DOHH2 (cell line): ENCODE results near the gene GLDC.

Source experiments
- EZH2phosphoT487 ChIP-seq: fragments of 200-600 bp; sonication (generic); IDR thresholded peaks from 2 replicates; pipeline ENCODE4 v1.6.1; 2017; ENCODE audit warnings: borderline replicate concordance, mild to moderate bottlenecking, antibody characterized with exemption, low read length, moderate library complexity, mixed read lengths
- TF ChIP-seq, protein P1 (sequence below): fragments of 200-600 bp; sonication (generic); IDR thresholded peaks from one replicate; pipeline ENCODE4 v1.5.1; 2014; ENCODE audit warnings: antibody characterized with exemption, mild to moderate bottlenecking, low read depth, low read length; ENCODE audit not compliant: poor library complexity, severe bottlenecking

DNA sequence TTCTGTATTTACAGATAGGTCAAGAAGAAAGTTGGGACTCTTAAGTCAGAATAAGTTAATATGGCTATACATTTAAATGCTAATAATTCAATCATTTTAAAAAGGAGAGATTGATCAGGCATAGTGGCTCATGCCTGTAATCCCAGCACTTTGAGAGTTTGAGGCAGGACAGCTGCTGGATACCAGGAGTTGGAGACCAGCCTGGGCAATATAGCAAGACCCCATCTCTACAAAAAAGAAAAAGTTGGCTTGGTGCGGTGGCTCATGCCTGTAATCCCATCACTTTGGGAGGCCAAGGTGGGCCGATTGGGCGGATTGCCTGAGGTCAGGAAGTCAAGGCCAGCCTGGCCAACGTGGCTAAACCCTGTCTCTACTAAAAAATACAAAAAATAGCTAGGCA, 15.0 kb upstream of the GLDC start:
- TF ChIP-seq, protein P1, sequence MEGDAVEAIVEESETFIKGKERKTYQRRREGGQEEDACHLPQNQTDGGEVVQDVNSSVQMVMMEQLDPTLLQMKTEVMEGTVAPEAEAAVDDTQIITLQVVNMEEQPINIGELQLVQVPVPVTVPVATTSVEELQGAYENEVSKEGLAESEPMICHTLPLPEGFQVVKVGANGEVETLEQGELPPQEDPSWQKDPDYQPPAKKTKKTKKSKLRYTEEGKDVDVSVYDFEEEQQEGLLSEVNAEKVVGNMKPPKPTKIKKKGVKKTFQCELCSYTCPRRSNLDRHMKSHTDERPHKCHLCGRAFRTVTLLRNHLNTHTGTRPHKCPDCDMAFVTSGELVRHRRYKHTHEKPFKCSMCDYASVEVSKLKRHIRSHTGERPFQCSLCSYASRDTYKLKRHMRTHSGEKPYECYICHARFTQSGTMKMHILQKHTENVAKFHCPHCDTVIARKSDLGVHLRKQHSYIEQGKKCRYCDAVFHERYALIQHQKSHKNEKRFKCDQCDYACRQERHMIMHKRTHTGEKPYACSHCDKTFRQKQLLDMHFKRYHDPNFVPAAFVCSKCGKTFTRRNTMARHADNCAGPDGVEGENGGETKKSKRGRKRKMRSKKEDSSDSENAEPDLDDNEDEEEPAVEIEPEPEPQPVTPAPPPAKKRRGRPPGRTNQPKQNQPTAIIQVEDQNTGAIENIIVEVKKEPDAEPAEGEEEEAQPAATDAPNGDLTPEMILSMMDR: no peak
- TF ChIP-seq EZH2phosphoT487: no peak
